Transverse colon (tissue), 4 donors: ENCODE results near the gene PDE6A. TPM values are rescaled to one million over a fixed set of nuclear protein-coding genes. Genes with fewer than 3 reads are reported as not detected.
A peak's percentile ranks its signal among the peaks of the same experiment; 100 is the strongest.

Experiments used
- DNase-seq: peaks from one replicate; pipeline ENCODE4 v3.0.0-alpha.2; 2019
- H3K27ac ChIP-seq, 4 donors: fragments of 200-600 bp; sonication (generic); 2 replicates each; pipeline ENCODE4 v1.5.1; 2016 to 2018; ENCODE audit warnings: inconsistent platforms in 4 of 4
- H3K27me3 ChIP-seq: fragments of 200-600 bp; sonication (generic); 2 replicates; pipeline ENCODE4 v1.5.1; 2017; ENCODE audit warnings: inconsistent platforms
- H3K36me3 ChIP-seq, 4 donors: fragments of 200-600 bp; sonication (generic); 2 replicates each; pipeline ENCODE4 v1.5.1; 2017 to 2019; ENCODE audit warnings: inconsistent platforms in 4 of 4
- H3K4me1 ChIP-seq, 4 donors: fragments of 200-600 bp; sonication (generic); 2 replicates each; pipeline ENCODE4 v1.5.1; 2017 to 2020; ENCODE audit warnings: inconsistent platforms in 4 of 4
- H3K4me3 ChIP-seq, 4 donors: fragments of 200-600 bp; sonication (generic); 1 replicate in 1 of 4; 2 replicates in 3 of 4; pipeline versions ENCODE4 v1.5.1 to v1.6.1; 2017 to 2019; ENCODE audit warnings: inconsistent platforms in 4 of 4
- H3K9me3 ChIP-seq, 2 donors: fragments of 200-600 bp; sonication (generic); 2 replicates each; pipeline ENCODE4 v1.5.1; 2017 to 2019; ENCODE audit warnings: inconsistent platforms in 2 of 2
- EP300 ChIP-seq: sonication (generic); formaldehyde crosslinking; IDR thresholded peaks from one replicate; pipeline ENCODE4 v1.6.1; 2017; ENCODE audit warnings: antibody characterized with exemption, low read depth
- POLR2A ChIP-seq: fragments of 450-650 bp; IDR thresholded peaks from one replicate; pipeline ENCODE4 v1.6.1; 2016; ENCODE audit warnings: antibody characterized with exemption, mild to moderate bottlenecking, moderate library complexity
- POLR2AphosphoS5 ChIP-seq, 3 donors: sonication (generic); formaldehyde crosslinking; IDR thresholded peaks; one replicate each; pipeline ENCODE4 v1.6.1; 2016; ENCODE audit warnings: antibody characterized with exemption in 3 of 3
- WGBS, 2 donors: methylation state at CpG; one replicate each; pipeline ENCODE4 v1.1.5; 2018; ENCODE audit warnings: low coverage in 1 of 2; 5-methylcytosine and 5-hydroxymethylcytosine counted together
- in situ Hi-C, 4 donors: fragments of 200-750 bp; cut with MboI; loops; one replicate each; pipeline versions ENCODE4 v1.15.0 to v1.15.1; 2017; ENCODE audit warnings: low sequenced_read_pairs in 3 of 4, low pct_ligation_motif_present in 1 of 4, low pct_unique_long_range_greater_than_20kb in 1 of 4
- intact Hi-C: fragments of 100-400 bp; cut with DNase I; formaldehyde crosslinking; loops from one replicate; pipeline ENCODE4 v1.15.1; 2023; ENCODE audit warnings: low total_unique reads
- total RNA-seq, 4 donors: library from RNA; depleted of rRNA; stranded (reverse); fragments of >200 nt; gene quantifications; one replicate each; pipeline ENCODE4 v1.1.0, GENCODE V29; 2016
- TF ChIP-seq, protein P1 (sequence below), 5 experiments: fragments of 200-600 bp in 3 of 5; fragments of 450-650 bp in 2 of 5; sonication (generic) in 3 of 5; IDR thresholded peaks; 1 replicate in 2 of 5; 2 replicates in 3 of 5; pipeline ENCODE4 v1.5.1; 2016 to 2017; ENCODE audit warnings: antibody characterized with exemption in 5 of 5, inconsistent platforms in 3 of 5, mild to moderate bottlenecking in 2 of 5, moderate library complexity in 1 of 5

The PDE6A gene
- total RNA-seq, 4 donors from 2014 or later, result 1.2 to 6.5 (median 3.5) TPM

DNA sequence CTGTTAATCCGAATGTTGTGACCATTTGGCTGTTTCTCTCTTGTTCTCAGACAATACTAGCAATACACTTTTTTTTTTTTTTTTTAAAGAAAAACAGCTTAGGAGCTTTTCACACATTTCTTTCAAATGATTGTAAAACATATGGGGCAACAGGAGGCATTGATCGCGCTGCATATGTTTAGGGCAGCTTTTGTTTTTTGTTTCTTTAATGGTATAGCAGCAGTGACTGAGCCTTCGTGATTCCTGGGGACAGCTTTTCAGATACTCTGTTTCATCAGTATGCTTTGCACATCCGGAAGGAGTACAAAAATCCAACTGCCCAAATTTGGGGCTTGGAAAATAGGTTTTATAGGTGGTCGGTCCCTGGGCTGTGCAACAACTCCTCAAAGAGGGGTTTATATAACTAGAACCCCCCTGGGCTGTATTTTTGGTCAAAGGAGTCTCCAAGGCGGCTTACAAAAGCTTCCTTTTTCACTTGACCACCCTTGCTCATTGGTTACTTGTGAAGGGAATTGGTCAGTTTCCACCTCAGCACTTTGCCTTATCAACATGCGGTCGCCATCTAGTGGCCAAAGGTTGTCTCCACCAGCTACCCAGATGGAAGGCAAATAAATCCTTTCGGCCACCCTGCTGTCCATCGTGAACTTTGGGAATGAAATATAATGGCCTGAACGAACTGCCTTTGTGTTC lies 91.8 kb downstream of the PDE6A start:
- peaks cover 0 to 10% (median 0%) of the 10 kb centered on the region in 4 donors for H3K36me3 ChIP-seq
- H3K4me3 ChIP-seq, result no peak overlapping the region
- peak; percentile 83 for DNase-seq
- peaks cover 22 to 61% (median 39%) of the 10 kb centered on the region in 4 donors for H3K4me1 ChIP-seq
- H3K27me3 ChIP-seq, result no peaks in the 10 kb centered on the region
- in situ Hi-C loops, result loop anchor here in 2 of 4 donors (10.0 to 25.0 kb wide), 3 partner anchors 110 to 218 kb away; partner anchors contain the start of gene SLC26A2 (in 2 of the 2)
- H3K27ac ChIP-seq, result peak overlapping the region; percentile 7 to 56 (median 30)
- TF ChIP-seq POLR2AphosphoS5 (IDR thresholded peaks at IDR 0.05), result no peak
- no peak for TF ChIP-seq POLR2A
- TF ChIP-seq, protein P1, sequence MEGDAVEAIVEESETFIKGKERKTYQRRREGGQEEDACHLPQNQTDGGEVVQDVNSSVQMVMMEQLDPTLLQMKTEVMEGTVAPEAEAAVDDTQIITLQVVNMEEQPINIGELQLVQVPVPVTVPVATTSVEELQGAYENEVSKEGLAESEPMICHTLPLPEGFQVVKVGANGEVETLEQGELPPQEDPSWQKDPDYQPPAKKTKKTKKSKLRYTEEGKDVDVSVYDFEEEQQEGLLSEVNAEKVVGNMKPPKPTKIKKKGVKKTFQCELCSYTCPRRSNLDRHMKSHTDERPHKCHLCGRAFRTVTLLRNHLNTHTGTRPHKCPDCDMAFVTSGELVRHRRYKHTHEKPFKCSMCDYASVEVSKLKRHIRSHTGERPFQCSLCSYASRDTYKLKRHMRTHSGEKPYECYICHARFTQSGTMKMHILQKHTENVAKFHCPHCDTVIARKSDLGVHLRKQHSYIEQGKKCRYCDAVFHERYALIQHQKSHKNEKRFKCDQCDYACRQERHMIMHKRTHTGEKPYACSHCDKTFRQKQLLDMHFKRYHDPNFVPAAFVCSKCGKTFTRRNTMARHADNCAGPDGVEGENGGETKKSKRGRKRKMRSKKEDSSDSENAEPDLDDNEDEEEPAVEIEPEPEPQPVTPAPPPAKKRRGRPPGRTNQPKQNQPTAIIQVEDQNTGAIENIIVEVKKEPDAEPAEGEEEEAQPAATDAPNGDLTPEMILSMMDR (IDR thresholded peaks at IDR 0.05), result peak; percentile 83 to 89 (median 86)
- TF ChIP-seq EP300, result no peak
- intact Hi-C loops, result loop anchor here (5.0 kb wide), 1 partner anchor 215 kb away; no protein-coding TSS in a partner anchor
- H3K9me3 ChIP-seq, result no peaks in the 10 kb centered on the region
- 46 to 81% methylated on average over 6 to 12 of the region's 12 CpGs for WGBS, 2 donors

- Histone ChIP-seq H3K27me3 (no peaks in the 10 kb centered on the region), H3K27ac (peak overlapping the region in 3 of 4 donors; percentile 51 to 72 (median 65)), H3K4me1 (peaks cover 15 to 46% (median 30%) of the 10 kb centered on the region in 4 donors), H3K9me3 (no peaks in the 10 kb centered on the region), H3K36me3 (peaks cover 0 to 16% (median 2%) of the 10 kb centered on the region in 4 donors), H3K4me3 (no peak overlapping the region)
- intact Hi-C loops (loop anchor here (5.0 kb wide), 1 partner anchor 214 kb away; no protein-coding TSS in a partner anchor), in situ Hi-C loops (loop anchor here in 2 of 4 donors (10.0 to 25.0 kb wide), 3 partner anchors 111 to 216 kb away; partner anchors contain the start of gene SLC26A2 (in 2 of the 2))
- no peak for DNase-seq
- no peak for TF ChIP-seq EP300
- no peak for TF ChIP-seq POLR2AphosphoS5 (IDR thresholded peaks at IDR 0.05)
- TF ChIP-seq, protein P1 (IDR thresholded peaks at IDR 0.05), result no peak
- TF ChIP-seq POLR2A, result no peak
Measured at GRCh38 chr5:149851211-149851610, 93.4 kb downstream of the PDE6A start.

DNA sequence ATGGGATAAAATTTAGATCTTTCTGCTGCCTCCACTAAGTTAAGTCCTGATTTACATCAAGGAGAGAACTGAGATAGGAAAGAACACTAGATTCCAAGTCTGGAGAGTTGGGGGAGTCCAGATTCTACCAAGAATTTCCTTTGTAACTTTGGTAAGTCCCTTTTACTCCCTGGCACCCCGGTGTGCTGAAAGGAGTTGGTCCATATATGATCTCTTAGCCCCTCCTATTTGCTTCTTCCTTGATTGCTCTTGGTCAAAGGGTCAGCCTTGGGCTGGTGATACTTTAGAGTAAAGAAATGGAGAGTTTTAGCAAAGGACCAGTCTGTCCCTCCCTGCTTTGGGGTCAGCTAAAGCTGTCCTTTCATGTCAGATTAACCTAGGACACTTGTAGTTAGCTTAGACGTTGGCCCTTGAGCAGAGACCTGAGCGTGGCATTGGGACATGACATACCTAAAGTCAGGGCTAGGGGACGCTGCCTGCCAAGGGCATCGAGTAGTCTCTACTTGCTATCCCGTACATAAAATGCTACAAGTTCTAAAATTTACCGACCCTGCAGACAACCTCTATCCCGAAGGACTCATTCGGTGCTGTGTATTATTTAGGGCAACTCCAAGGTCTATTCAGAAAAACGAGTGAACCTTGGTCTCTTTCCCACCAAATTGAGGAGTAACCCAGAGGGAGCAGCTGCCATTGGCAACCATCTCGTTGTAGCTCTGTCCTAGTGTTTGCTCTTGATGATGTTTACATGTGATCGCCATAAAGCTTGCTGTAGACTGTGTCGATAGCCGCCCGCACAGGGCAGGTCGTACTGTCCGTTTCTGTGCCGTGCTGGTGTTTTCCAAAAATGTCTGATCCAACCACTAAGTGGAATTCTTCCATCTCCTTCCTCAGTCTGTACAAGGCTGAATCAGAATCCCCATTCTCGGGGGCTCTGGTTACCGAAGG lies 94.4 kb downstream of the PDE6A start:
- Histone ChIP-seq H3K36me3 (peaks cover 0 to 16% (median 5%) of the 10 kb centered on the region in 4 donors), H3K4me1 (peaks cover 11 to 38% (median 24%) of the 10 kb centered on the region in 4 donors), H3K27me3 (no peaks in the 10 kb centered on the region), H3K9me3 (no peaks in the 10 kb centered on the region), H3K27ac (peak overlapping the region; percentile 22 to 72 (median 58)), H3K4me3 (no peak overlapping the region)
- intact Hi-C loops (loop anchor here (5.0 kb wide), 1 partner anchor 213 kb away; no protein-coding TSS in a partner anchor), in situ Hi-C loops (loop anchor here in 2 of 4 donors (10.0 to 25.0 kb wide), 5 partner anchors 112 to 362 kb away; partner anchors contain the start of gene SLC26A2 (in 2 of the 2))
- 74% methylated on average over 20 of the region's 20 CpGs; no CpG with 5 or more reads in 1 of the 2 donors for WGBS, 2 donors
- DNase-seq, result peak; percentile 75
- peak in 1 of 3 donors; percentile 17 for TF ChIP-seq POLR2AphosphoS5 (IDR thresholded peaks at IDR 0.05)
- TF ChIP-seq, protein P1 (IDR thresholded peaks at IDR 0.05), result peak; percentile 44 to 86 (median 56)
- TF ChIP-seq POLR2A, result no peak
